GM21825 (cell line): ENCODE results near the gene MOSPD3.

Experiments used
- ATAC-seq: cut with Tn5 transposase; IDR thresholded peaks from one replicate; pipeline ENCODE4 v1.9.1; 2021; ENCODE audit warnings: mild to moderate bottlenecking, moderate library complexity; ENCODE audit not compliant: unreplicated experiment

MOSPD3 gene

DNA sequence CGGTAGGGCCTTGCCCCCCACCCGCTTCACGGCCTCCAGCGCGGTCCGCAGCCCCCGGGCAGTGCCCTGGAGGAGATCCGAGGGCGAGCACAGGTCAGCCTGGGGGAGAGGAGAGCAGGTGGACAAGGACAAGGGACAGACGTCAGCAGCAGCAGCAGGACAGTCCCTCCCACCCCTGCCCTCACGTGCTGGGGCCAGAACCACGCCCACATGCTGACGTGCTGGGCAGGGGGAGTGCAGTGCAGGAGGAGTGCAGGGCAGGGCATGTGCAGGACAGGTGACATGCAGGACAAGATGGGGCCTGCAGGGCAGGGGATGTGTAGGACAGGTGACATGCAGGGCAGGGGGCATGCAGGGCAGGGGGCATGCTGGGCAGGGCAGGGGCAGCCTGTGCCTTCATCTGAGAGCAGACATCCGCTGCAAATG is 37.1 kb upstream of the MOSPD3 start:
- no peak for ATAC-seq

DNA sequence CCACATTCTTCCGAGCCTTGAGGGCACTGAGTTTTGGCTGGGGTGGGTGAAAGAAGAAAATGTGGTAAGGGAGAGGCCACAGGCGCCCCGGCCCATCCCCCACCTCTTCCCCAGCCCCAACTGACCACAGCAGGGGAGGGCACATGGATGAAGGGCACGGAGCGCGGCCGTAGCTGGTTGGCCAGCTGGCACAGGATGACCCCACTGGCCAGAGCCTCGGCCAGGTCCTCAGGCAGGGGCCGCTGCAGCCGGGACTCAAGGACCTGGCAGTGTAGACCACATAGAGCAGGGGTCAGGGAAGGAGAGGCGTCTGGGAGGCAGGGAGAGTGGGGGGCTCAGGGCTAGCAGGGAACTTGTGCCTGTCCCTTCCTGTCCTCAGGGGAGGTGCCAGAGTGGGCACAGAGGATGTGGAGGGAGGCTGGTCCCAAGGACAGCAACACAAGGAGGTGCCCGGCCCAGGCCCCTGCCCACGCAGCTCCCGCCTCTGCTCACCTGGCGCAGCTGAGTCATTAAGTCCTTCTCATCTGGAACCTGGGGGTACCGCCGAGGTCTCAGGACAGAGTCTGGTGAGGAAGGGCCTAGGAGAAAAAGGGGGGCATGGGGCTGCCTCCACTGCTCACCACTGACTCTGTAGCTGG is 36.5 kb upstream of the MOSPD3 start:
- ATAC-seq: no peak

- ATAC-seq: no peak
Measured at GRCh38 chr7:100576384-100576993, 35.9 kb upstream of the MOSPD3 start.

DNA sequence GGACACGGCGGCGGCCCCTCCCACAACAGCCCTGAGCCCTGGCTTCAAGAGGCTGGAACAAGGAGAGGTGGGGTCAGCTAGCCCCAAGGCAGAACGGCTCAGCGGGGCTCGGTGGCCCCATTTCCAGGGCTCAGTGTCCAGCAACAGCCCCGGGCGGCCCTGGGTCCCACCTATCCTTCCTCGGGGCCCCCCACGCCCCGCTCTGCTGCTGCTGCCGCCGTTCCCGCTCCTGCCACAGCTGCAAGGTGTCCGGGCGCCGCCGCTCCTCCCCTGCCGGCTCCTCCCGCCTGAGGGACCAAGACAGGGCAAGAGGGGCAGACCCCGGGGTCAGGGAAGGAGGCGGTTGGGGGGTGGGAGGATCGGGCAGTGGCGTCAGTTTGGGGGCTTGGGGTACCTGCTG is 35.2 kb upstream of the MOSPD3 start:
- no peak for ATAC-seq

DNA sequence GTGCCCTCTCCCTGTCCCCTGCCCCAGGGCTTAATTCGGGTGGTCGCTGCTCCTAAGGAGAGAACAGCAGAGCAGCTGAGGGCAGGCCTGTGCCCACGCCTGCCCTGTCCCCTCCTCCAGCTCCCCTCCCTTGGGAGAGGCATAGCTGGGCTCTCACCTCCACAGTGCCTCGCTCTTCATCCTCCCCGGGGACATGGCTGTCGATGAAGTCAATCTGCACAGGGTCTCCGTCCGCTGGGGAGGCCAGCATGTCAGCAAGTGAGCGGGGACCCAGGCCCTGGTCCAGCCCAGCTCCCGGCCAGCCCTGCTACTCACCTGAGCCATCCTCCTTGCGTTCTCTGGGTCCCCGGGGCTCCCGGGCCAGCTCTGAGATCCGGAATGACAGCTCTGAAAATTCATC is 34.8 kb upstream of the MOSPD3 start:
- ATAC-seq: no peak

- no peak for ATAC-seq
Measured at GRCh38 chr7:100578246-100579183, 33.8 kb upstream of the MOSPD3 start.

DNA sequence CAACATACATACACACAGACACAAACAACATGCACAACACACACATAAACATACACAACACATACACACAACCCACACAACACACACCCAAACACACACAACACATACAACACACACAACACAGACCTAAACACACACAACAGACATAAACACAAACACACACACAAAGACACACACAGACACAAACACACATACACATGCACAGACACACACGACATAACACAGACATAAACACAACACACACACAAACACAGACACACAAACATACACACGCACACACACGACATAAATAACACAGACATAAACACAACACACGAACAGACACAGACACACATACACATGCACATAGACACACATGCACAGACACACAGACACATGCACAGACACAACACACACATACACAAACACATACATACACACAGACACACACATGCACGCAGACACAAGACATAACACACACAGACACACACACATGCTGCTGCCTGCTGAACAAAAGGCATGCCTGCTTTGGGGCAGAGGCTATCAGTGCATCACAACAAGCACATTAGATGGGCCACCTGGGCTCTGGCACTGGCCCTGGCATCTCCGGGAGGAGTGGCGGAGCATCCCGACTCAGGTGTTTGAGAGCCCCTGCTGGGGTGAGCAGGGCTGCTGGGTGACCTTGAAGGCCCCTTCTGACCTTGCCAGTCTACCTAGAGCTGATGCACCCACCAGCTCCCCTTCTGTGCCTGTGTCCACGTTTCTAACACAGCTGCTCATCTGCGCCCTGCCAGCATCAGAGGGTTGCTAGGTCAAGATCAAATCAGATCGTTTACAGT is 31.7 kb upstream of the MOSPD3 start:
- ATAC-seq: no peak

DNA sequence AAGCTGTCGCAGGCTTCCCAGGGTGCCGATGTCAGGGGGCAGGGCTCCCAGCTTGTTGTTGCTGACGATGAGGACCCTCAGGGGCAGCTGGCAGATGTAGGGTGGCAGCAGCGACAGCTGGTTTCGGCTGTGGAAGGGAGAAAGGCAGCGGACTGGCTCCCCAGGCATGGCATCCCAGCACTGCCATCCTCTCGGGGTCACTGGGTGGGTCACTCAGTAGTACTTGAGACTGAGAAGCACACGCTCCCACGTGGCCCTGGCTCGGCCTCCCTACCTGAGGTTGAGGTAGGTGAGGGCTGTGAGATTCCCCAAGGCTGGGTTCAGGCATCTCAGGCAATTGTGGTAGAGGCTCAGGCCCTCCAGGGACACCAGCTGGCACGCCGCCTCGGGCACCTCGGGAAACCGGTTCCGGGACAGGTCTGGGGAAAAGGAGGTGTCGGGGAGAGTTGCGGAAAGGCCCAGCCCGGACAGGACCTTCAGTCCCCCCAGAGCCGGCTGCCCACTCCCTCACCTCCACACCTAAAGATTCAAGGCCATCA is 30.2 kb upstream of the MOSPD3 start:
- ATAC-seq: no peak

- no peak for ATAC-seq
Measured at GRCh38 chr7:100582650-100583049, 29.7 kb upstream of the MOSPD3 start.

DNA sequence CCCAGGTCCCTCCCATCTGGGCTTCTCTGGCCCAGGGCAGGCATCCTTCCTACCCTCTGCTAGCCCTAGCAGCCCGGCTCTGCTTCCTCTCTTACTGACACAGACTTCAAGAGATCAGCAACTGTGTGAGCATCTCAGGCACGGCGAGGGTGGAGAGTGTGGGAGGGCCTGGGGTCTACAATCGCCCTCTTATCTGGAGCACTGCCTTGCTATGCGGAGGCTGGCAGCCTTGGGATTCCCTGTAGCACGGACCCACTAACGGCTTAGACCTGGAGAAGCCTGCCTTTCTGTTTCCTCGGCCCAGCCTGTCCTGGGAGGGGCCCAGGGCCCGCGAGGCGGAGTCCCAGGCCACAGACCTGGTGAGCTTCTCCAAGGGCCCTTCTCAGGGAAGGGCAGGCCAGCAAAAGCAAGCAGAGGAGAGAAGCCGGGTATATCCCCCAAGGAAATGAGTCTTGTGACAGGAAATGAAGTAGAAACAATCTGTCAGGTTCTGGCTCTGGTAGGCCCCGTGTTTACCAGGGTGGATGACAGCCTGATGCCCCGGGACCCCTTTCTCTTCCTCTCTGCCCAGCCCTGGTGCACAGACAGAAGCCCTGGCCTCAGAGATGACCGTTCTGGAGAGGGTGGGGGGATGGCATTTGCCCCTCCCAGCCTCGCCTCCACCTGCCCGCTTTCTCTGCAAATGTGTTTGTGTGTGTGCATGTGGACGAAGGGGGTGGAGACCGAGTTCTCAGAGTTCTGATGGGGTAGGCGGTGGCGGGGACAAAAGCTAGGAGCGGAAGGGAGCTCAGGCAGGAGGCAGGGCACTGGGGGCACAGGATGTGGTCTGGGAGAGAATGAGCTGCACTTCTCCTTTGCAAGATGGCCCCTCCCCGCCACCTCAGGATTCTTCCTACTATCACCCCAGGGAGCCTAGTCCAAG is 28.9 kb upstream of the MOSPD3 start:
- no peak for ATAC-seq

DNA sequence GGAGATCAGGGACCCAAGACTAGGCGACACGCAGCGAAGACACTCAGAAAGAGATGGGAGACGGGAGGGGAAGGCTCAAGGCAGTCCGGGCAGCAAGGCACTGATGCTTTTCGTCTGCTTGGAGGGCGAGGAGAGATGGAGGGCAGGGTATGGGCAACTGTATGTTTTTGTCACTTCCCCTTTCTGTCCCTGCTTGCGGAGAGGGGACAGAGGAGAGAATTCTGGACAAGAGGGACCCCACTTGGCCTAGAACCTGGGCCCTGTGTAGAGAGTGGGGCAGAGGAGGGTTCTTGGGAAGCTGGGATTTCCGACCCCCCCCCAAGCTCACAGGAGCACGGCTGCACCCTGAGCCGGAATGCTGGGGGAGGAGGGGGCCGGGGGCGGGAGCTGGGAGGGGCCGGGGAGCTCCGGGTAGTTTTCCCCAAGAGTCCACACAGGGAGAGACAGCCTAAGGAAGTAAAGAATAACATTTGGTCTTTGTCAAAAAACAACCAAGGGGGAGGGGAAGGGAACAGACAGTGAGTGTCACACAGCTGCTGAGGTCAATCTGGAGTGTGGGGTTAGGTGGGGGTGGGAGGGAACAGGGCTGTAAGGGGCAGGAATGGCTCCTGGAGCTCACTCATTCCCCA is 28.2 kb upstream of the MOSPD3 start:
- ATAC-seq: no peak

- no peak for ATAC-seq
Measured at GRCh38 chr7:100584683-100585510, 27.4 kb upstream of the MOSPD3 start.

DNA sequence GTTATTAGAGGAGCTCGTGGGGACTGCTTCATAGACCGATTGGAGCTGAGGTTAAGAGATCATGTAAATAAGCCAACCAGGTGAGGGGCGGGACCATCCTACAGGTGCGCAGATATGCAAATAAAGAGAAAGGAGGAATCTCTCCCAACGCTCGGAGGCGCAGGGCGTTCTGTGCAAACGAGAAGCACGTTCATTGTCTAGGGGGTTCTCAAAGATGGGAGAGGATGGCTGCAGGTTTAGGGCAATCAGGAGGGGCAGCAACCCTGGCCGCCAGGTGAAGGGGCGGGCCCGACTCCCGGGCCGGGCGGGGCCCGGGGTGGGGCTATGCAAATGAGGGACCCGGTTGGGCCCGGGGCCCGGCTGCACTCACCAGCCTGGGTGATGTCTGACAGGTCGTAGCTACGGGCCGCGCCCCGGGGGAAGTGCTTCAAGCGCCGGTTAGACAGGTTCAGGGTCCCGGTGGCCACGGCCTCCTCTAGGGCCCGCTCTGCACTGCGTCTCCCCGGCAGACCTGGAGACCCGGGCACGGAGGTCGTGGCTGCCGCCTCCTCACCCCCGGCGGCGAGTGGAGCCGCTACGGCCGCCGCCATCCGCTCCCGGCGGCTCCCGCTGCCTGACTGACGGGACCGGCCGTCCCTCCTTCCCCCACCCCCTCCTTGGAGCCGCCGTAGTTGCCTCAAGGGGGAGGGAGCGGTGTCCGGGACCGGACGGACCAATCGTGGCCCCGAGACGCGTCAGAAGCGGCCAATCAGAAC is 26.7 kb upstream of the MOSPD3 start, which contains the start of gene LRCH4:
LRCH4 (minus strand) TSS at position 619 of the 755 bp plus-strand sequence; CDS start at position 590, 29 bp downstream.
- peak; percentile 17 for ATAC-seq

DNA sequence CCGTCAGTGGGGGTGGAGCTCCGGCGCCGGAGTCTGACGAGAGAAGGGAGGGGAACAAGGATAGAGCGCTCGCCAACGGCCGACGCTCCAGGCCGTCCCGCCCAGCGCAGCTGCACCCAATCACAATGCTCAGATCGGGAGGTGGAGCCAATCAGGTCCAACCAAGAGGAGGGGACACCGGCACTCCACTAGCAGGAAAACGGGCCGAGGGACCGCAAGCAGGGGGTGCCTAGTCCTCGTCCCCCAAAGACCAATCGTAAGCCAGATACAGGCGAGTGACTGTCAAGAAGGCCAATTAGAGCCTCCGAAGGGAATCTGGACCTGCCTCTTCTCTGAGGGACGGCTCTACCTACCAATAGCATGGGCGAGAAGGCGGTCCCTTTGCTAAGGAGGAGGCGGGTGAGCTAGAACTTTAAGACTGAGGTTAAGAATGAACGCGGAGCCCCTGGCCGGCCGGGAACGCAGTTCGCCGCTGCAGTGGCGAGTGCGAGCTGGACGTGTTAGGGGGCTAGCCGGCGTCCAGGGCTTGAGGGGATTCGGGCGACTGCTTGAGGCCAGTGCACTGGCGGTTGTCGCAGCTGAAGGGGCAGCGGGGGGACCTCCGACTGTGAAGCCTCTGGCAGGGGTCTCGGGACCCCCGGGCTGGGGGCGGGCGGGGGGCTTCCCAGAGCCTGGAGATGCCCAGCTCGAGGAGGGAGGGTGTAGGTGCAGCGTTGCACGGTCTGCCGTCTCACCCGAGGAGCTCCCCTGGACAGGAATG is 25.9 kb upstream of the MOSPD3 start, which contains the start of gene FBXO24:
FBXO24 (plus strand) TSS at position 63 of the 760 bp plus-strand sequence; CDS start at position 361, 298 bp downstream.
- peak; percentile 77 for ATAC-seq

- no peak for ATAC-seq
Measured at GRCh38 chr7:100588438-100588837, 23.9 kb upstream of the MOSPD3 start.

DNA sequence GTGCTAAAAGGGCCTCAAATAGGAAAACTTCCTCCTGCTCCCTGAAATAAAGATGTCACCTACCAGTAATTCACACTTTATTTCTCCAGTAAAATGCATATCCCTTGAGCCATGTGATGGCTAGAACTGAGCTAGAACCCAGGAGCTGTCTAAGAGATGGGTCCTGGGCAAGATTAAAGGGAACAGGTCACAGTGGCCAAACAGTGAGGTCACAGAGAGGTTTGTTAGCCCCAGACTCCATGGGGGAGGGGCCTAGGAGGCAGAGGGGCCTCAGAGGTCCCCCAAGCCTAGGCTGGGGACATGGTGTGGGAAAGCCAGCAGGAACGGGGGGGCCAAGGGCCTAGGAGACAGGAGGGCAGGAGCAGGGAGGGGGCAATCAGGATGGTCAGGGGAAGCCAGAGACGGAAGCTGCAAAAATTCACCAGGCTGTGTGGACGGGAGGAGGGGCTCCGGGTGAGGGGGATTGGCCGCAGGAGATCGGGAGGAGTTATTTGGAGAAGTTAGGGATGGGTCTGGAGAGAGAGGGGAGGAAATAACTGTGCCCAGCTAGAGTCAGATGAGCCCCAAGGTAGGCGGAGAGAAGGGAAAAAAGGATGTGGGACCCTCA is 22.9 kb upstream of the MOSPD3 start:
- no peak for ATAC-seq
